NCI-H345 treated with DMSO at 0.1 percent for 48 hours (cell line): ENCODE results near the gene CPM.

Experiments used
- DNase-seq: peaks from one replicate; lab custom pipeline; 2025; ENCODE audit not compliant: unreplicated experiment; lab: John Stamatoyannopoulos, UW

The CPM gene

GRCh38 chr12:68908076-68908475, 24.9 kb downstream of the CPM start:
- DNase-seq: no peak

- no peak for DNase-seq
These were observed 27.2 kb downstream of the CPM start for GRCh38 chr12:68905733-68906132.

GRCh38 chr12:68904351-68904962, 28.5 kb downstream of the CPM start:
- DNase-seq: no peak

GRCh38 chr12:68903511-68903910, 29.5 kb downstream of the CPM start:
- DNase-seq: no peak

DNA sequence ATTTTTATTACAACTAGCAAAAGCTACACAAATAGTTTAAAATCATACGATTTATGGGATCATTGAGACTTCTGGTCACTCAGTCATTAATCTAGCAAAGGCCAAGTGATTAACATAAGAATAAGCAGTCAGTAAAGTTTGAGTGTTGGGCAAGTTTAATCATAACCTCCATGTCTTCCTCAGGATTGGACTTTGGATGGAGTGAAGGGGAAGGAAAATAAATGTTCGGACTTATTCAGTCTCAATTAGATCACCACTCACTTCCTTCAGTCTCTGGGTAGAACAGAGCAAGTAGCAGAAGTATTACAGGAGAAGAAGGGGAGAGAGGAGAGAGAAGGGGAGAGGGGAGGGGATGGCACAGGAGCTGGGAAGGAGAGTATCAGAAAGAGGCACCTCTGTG, 31.4 kb downstream of the CPM start:
- DNase-seq: no peak

- DNase-seq: no peak
These were observed 31.8 kb downstream of the CPM start for GRCh38 chr12:68901145-68901544.

- no peak for DNase-seq
These were observed 32.7 kb downstream of the CPM start for GRCh38 chr12:68900241-68900640.

DNA sequence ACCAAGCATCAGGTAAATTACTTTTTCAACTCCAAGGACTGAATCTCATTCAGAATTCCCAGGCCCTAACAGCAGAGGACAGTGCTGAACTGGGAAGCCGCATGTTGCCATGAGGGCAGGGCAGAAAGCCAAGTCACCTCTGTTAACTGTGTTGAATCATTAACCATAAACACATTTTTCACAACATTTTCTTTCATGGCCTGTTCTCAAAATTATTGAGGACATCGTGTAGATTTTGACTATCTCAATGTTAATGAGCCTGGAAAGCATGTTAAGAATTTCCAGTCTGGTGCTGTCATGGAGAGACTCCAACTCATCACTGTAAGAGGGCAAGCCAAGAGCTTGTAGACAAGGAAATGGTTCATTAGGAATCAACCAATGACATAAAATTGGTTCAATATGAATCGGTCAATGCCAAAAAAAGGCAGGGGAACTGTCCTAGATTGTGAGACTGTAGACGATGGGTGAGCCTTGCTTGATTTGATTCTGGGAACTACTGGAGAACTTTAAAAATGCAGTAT, 33.7 kb downstream of the CPM start:
- DNase-seq: no peak

- no peak for DNase-seq
These were observed 36.0 kb downstream of the CPM start for GRCh38 chr12:68896881-68897540.

DNA sequence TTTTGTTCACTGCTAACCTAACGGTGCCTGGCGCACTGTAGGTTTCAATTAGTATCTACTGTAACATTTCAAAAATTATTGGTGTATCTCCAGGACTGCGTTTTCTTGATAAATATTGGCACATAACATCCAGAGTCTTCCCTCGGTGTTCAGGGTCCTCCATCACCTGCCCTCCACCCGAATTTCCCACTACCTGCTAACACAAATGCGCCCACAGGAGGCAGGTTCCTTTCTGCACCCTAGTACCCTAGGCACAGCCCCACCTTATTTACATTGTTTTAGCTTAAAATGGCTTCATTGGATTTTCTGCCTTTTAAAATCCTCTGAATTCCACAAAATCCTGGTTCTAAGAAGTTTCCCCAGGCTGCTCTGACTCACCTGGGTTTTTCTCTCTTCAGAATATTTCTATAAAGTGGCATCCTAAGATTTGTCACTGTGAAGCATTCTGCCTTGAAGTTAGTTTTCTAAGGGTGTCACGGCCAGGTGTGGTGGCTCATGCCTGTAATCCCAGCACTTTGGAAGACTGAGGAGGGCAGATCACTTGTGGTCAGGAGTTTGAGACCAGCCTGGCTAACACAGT, 38.6 kb downstream of the CPM start:
- DNase-seq: no peak

GRCh38 chr12:68893741-68894140, 39.2 kb downstream of the CPM start:
- no peak for DNase-seq

DNA sequence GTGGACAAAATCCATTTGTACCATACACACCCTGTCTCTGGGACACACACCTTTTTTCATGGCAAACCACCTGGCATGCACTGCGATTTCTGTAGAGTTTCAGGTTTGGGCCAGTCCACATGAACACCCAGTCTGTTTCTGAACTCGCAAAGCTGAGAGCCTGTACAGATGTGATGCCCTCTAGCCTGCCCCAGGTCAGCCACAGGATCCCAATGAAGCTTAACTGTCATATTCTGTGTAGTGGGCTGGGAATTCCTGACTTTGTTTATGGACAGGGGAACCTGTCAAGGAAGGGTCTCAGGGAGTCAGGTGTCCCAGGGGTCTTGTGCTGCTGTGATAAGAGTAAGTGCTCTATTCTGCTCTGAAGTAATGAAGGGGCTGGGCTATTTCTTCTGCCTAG, 39.8 kb downstream of the CPM start:
- no peak for DNase-seq

DNA sequence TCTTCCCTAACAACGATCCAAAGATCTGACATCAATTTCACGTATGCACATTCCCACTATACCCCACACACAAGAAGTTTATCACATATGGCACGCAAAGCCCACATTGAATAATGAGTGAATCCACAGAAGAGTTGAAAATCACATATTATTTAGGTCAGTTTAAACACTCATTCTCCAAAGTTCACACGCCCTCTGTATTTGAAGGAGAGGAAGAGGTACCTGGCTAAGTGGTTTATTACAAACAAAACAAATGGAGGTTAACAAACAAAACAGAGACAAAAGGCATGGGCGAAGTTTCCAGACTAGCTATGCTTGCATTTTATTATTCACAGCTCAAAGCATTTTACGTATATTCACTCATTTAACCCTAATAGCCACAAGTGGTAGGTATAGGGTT, 41.8 kb downstream of the CPM start:
- DNase-seq: no peak

- no peak for DNase-seq
These were observed 42.3 kb downstream of the CPM start for GRCh38 chr12:68890701-68891113.

- no peak for DNase-seq
These were observed 44.7 kb downstream of the CPM start for GRCh38 chr12:68888243-68888642.

DNA sequence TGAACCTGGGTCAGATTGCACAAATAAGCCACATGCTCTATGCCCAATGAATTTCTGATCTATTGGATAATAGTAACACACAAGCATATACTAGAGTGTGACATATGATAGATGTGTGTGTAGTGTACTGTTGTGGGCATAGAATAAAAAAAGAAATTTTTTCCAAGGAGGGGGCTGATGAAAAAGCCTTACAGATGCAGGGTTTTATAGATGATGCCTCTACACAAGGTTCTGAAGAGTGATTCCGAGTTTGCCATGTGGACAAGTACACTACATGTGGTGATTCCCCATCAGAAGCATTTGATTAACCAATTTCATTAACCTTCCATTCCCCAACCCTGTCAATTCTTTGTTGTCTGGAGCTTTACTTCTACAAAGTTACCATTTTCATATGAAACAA, 45.3 kb downstream of the CPM start:
- no peak for DNase-seq

GRCh38 chr12:68886636-68887572, 46.1 kb downstream of the CPM start:
- no peak for DNase-seq

- no peak for DNase-seq
These were observed 47.6 kb downstream of the CPM start for GRCh38 chr12:68885381-68885780.

GRCh38 chr12:68884251-68884650, 48.7 kb downstream of the CPM start:
- no peak for DNase-seq

GRCh38 chr12:68883151-68883550, 49.8 kb downstream of the CPM start:
- no peak for DNase-seq

GRCh38 chr12:68882251-68882964, 50.6 kb downstream of the CPM start:
- DNase-seq: no peak
